ENCODE results near the gene CCDC192.

The CCDC192 gene

DNA sequence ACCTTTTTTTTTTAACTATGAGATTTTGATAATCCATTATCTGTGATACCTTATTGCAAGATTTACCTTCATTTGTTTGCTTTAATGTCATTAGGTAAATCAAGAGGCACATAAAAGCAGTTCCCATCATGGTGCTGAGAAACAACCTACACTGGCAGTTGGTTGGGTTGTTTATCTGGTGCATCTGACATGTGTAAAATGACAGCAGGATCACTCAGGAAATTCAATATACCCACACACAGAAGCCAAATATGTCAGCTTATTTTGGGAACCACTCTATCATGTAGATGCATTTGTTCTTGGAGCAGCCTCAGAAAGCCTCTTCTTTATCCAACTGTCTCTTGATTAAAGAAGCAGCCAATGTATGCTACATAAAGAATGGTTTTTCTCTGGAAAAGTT is 7.8 kb upstream of the CCDC192 start:
- TF ChIP-seq, protein P1, sequence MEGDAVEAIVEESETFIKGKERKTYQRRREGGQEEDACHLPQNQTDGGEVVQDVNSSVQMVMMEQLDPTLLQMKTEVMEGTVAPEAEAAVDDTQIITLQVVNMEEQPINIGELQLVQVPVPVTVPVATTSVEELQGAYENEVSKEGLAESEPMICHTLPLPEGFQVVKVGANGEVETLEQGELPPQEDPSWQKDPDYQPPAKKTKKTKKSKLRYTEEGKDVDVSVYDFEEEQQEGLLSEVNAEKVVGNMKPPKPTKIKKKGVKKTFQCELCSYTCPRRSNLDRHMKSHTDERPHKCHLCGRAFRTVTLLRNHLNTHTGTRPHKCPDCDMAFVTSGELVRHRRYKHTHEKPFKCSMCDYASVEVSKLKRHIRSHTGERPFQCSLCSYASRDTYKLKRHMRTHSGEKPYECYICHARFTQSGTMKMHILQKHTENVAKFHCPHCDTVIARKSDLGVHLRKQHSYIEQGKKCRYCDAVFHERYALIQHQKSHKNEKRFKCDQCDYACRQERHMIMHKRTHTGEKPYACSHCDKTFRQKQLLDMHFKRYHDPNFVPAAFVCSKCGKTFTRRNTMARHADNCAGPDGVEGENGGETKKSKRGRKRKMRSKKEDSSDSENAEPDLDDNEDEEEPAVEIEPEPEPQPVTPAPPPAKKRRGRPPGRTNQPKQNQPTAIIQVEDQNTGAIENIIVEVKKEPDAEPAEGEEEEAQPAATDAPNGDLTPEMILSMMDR (conservative IDR thresholded peaks at IDR 0.05; ENCODE audit: low read depth, low read length) = no peak

DNA sequence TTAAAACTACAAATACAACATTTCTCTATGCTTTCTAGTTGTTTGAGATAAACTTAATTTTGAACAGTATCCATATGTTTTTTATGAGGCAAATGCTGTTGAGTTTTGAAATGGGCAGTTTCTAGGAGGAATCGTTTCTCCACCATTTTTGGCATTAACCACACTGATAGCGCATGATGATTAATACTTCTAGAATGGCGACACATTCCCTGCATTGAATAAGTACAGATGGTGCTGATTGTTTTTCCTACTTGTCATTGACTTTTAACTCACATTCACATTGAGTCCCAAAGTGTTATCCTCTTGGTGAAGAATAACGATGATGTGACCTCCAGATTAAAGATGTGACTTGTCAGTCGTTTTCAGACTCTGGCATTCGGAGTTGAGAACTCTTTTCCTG is 6.5 kb upstream of the CCDC192 start:
- no peaks in the 10 kb centered on the region for H3K36me3 ChIP-seq (ENCODE audit: insufficient read depth)
- H2AFZ ChIP-seq (ENCODE audit: low read depth) = no peak overlapping the region
- no peak overlapping the region for H3K9ac ChIP-seq
- no peak overlapping the region for H3K27ac ChIP-seq
- no peak overlapping the region for H3K4me2 ChIP-seq
- TF ChIP-seq, protein P1 (conservative IDR thresholded peaks at IDR 0.05; ENCODE audit: low read depth, low read length) = no peak
- H3K27me3 ChIP-seq (ENCODE audit: insufficient read depth, low read depth) = no peaks in the 10 kb centered on the region
- no peaks in the 10 kb centered on the region for H4K20me1 ChIP-seq (ENCODE audit: insufficient read depth)
- peaks cover 17% of the 10 kb centered on the region for H3K4me1 ChIP-seq (ENCODE audit: low read depth, poor library complexity, severe bottlenecking)
- H3K79me2 ChIP-seq (ENCODE audit: insufficient read depth, low read depth) = no peaks in the 10 kb centered on the region
- no peak overlapping the region for H3K4me3 ChIP-seq (IDR thresholded peaks at IDR 0.05; ENCODE audit: insufficient read depth, low read depth, low read length)

More for the DNA sequence above, 7.8 kb upstream of the CCDC192 start:
- Histone ChIP-seq H3K36me3 (ENCODE audit: insufficient read depth) (no peaks in the 10 kb centered on the region), H3K27ac (no peak overlapping the region), H3K79me2 (ENCODE audit: insufficient read depth, low read depth) (no peaks in the 10 kb centered on the region), H3K4me2 (peak overlapping the region; percentile 12; the same call in 1 of the 2 replicates), H3K27me3 (ENCODE audit: insufficient read depth, low read depth) (no peaks in the 10 kb centered on the region), H3K4me3 (IDR thresholded peaks at IDR 0.05; ENCODE audit: insufficient read depth, low read depth, low read length) (no peak overlapping the region), H3K4me1 (ENCODE audit: low read depth, poor library complexity, severe bottlenecking) (peaks cover 17% of the 10 kb centered on the region), H2AFZ (ENCODE audit: low read depth) (no peak overlapping the region), H3K9ac (no peak overlapping the region), H4K20me1 (ENCODE audit: insufficient read depth) (no peaks in the 10 kb centered on the region)

- Histone ChIP-seq H3K79me2 (ENCODE audit: insufficient read depth, low read depth) (no peaks in the 10 kb centered on the region), H4K20me1 (ENCODE audit: insufficient read depth) (no peaks in the 10 kb centered on the region), H3K9ac (no peak overlapping the region), H2AFZ (ENCODE audit: low read depth) (no peak overlapping the region), H3K4me1 (ENCODE audit: low read depth, poor library complexity, severe bottlenecking) (peaks cover 17% of the 10 kb centered on the region), H3K27me3 (ENCODE audit: insufficient read depth, low read depth) (no peaks in the 10 kb centered on the region), H3K36me3 (ENCODE audit: insufficient read depth) (no peaks in the 10 kb centered on the region), H3K27ac (no peak overlapping the region), H3K4me2 (no peak overlapping the region), H3K4me3 (IDR thresholded peaks at IDR 0.05; ENCODE audit: insufficient read depth, low read depth, low read length) (no peak overlapping the region)
- TF ChIP-seq, protein P1 (conservative IDR thresholded peaks at IDR 0.05; ENCODE audit: low read depth, low read length) = no peak
These were observed 5.1 kb upstream of the CCDC192 start for GRCh38 chr5:127697894-127698600.

GRCh38 chr5:127699416-127699815 is 3.8 kb upstream of the CCDC192 start:
- Histone ChIP-seq H3K79me2 (ENCODE audit: insufficient read depth, low read depth) (no peaks in the 10 kb centered on the region), H3K4me2 (no peak overlapping the region), H3K27ac (no peak overlapping the region), H3K9ac (no peak overlapping the region), H3K27me3 (ENCODE audit: insufficient read depth, low read depth) (no peaks in the 10 kb centered on the region), H3K36me3 (ENCODE audit: insufficient read depth) (no peaks in the 10 kb centered on the region), H4K20me1 (ENCODE audit: insufficient read depth) (no peaks in the 10 kb centered on the region), H3K4me3 (IDR thresholded peaks at IDR 0.05; ENCODE audit: insufficient read depth, low read depth, low read length) (no peak overlapping the region), H3K4me1 (ENCODE audit: low read depth, poor library complexity, severe bottlenecking) (peaks cover 12% of the 10 kb centered on the region), H2AFZ (ENCODE audit: low read depth) (no peak overlapping the region)
- TF ChIP-seq, protein P1 (conservative IDR thresholded peaks at IDR 0.05; ENCODE audit: low read depth, low read length) = no peak

All from KMS-11 (cell line).